HG03342 (cell line): Measurements from ENCODE around the gene CRACR2B.

Experiments
- ATAC-seq: cut with Tn5 transposase; IDR thresholded peaks from one replicate; pipeline ENCODE4 v1.9.1; 2021; ENCODE audit warnings: mild to moderate bottlenecking, moderate library complexity; ENCODE audit not compliant: unreplicated experiment

The CRACR2B gene

GRCh38 chr11:827897-828192 is at the start of gene CRACR2B:
Gene CRACR2B, plus strand, starts transcription at chr11:827919. Its CDS starts 689 bp downstream, at chr11:828608.
- ATAC-seq, result no peak

DNA sequence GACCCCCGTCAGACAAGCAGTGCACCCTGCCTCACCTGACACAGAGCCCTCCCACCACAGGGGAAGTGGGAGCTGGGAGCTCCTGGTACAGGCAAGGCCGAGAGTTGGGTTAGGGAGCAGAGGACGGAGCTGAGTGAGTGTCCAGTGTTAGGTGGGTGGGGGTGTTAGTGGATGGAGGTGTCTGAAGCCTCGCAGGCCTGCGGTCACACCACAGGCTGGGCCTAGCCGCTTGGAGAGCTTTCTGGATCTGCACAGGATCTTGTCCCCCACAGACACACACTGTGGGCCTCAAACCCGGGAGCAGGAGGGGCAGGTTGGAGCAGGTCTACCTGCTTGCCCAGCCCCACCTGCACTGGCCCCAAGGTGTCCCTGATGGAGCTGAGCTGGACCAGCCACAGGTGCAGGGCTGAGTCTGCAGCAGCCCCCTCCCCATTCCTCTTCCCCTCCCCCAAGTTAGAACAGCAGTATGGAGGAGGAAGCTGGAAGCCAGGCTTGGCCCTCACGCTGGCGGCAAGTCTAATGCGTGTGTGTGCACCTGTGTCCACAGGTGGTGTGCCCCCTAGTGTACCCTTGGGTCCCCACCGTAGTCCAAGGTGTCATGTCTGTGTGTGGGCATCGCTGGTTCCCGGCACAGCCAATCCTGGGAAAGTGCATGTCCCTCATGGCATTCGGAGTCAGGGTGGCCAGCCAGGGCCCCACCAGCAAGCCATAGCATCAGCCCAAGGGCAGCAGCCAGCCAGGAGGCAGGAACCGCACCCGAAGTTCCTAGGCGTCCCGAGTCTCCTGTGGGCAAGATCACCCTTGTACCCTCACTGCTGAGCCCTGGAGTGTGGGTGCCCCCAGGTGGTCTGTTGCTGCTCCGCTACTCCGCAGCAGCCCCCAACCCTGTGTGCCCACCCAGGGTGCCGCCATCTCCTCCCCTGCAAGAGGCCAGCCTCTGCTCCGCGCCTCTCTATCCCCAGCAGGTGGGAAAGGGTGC is 48.5 kb upstream of the CRACR2B start:
- no peak for ATAC-seq

DNA sequence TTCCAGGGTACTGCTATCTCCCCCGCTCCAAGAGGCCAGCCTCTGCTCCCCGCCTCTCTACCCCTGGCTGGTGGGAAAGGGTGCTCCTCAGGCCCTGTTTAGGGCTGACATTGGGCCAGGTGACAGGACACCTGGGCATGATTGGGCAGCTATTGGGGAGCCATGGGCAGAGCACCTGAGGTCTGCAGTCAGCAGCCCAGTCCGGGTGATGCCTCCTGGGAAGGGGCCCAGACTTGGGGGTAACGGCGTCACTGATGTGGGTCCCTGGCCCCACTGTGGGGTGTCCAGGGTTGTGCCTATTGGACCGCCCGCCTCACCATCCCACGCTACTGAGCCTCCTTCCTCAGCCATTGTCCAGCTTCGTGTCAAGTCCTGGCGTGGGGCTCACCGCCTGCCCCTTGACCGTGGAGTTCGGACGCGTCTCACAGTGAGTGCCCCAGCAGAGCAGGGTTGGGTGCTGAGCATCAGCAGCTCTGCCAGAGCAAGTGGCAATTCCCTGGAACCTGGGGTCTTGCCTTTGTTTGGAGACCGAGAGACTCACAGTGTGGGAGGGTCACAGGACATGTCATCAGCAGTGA is 47.7 kb upstream of the CRACR2B start:
- no peak for ATAC-seq

- ATAC-seq, result no peak
These were observed 45.2 kb upstream of the CRACR2B start for GRCh38 chr11:782264-783174.

GRCh38 chr11:783581-784015 is 44.1 kb upstream of the CRACR2B start:
- ATAC-seq, result no peak

DNA sequence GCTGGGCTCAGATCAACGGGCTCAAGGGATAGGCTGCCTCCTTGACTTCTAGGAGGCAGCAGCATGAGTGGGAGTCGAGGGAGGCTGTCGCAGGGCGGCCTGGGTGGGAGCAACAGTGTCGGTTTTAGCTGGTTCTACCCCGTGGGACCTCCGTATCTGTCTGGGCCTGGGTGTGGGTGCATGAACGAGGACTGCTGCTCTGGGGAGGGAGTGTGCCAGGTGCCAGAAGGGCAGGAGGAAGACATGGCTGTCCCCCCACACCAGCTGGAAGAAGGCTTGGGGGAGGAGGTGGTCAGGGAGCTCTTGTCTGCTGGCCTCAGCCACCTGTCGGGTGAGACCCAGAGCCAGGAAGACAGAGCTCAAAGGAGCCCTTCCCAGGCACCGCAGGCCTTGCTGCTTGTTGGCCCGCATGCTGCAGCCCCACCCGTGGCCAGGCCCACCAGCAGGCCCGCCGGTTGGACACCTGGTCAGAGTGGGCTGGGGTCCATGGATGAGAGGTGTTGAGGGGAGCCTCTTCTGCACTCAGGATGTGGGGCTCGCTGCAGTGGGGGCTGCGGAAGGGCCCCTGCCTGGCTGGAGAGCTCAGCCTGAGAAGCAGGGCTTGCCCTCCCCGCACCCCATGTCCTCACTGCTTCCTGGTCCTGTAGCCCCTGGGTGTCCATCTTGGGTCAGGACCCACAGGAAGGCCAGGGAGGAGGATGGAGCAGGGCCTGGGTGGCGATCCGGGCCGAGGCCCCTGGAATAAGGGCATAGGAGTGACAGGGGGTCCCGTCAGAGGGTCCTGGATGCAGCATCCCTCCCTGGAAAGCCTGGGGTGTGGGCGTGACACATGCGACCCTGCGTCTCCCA is 41.3 kb upstream of the CRACR2B start:
- ATAC-seq, result no peak

GRCh38 chr11:787084-787675 is 40.5 kb upstream of the CRACR2B start:
- no peak for ATAC-seq

DNA sequence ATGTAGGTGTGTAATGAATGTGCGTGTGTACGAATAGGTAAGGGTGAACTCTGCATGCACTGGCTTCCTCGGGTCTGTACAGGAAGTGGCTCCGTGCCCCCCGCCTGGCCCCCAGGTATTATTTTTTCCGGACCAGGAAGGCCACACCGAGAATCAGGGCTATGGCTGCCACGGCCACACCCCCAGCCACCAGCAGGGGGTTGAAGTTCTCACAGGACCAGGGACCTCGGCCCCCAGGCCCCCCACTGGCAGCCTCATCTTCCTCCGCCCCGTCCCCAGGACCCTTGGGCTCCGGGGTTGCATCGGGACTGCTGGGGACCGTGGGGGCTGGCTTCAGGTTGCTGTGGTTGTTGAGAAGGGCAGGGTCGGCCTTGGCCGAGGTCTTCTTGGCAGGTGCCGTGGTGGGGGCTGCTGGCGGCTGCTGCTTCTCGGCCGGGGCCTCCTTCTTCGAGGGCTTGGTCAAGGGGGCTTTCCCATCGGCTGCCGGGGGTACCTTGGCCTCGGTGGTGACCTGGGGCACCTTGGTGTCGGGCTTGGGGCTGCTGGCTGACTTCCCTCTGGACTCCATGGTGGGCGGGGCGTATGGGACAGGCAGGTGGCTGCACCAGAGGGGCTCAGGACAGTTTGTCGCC is 39.6 kb upstream of the CRACR2B start:
- no peak for ATAC-seq

DNA sequence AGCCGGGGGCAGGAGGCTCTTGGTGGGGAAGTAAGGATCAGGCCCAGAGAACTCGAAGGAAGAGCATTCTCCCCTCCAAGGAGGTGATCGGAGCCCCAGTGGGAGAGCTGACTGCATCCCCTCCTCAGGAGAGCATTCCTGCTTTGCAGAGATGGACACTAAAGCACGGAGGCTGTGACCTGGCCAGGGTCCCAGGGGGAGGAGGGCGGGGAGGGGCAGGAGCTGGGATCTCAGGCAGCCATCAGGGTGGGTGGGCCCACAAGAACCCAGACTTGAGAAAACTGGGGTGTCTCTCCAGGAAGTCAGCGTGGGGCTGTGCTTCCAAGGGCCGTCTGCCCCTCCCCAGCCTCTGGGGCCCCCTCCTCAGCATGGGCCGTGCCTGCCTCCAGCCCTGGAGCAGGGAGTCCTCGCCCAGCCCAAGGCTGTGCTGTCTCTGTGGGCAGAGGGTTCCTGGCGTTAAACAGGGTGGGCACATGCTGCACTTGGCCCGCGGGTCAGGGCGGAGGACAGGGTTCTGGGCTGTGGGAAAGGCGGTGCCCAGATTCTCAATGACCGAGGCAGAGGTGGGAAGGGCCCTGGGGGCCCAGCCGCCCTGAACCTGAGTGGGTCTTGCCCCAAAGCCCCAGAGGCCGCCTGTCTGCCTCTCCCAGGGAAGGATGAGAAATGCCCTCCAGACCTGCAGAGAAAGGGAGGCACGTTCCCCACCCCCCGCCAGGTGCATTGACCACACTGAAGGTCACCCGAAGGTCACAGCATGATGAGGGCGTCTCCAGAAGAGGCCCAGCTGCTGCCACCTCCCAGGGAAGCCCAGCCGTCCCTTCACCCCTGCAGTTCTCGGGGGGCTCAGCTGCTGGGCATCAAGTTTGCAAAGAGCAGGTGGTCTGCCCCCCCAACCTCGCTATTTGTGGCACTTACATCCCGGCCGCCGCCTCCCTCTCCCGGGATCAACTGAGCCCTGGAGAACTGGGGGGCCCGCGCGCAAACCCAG is 38.5 kb upstream of the CRACR2B start:
- ATAC-seq, result no peak

DNA sequence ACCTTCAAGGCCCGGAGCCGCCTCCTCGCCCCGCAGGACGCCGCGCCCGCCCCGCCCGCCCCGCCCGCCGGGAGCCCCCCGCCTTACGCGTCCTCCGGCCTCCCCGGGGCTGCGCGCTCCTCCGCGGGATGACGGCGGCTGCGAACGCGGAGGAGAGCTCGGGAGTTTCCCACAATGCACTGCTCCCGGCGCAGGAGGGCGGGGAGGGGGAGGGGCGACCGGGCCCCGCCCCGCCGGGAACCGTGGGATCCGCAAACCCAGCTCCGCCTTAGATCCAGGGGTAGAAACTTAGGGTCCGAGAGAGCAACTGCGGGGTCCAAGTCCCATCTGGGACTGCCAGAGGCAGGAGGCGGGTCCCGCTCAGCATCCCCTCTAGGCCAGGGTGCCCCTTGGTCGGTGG is 37.8 kb upstream of the CRACR2B start, which contains the start of gene CEND1:
Gene CEND1, minus strand, starts transcription at position 148 of the 400 bp plus-strand sequence. CDS start 1,514 bp downstream, outside the sequence.
- ATAC-seq, result no peak

DNA sequence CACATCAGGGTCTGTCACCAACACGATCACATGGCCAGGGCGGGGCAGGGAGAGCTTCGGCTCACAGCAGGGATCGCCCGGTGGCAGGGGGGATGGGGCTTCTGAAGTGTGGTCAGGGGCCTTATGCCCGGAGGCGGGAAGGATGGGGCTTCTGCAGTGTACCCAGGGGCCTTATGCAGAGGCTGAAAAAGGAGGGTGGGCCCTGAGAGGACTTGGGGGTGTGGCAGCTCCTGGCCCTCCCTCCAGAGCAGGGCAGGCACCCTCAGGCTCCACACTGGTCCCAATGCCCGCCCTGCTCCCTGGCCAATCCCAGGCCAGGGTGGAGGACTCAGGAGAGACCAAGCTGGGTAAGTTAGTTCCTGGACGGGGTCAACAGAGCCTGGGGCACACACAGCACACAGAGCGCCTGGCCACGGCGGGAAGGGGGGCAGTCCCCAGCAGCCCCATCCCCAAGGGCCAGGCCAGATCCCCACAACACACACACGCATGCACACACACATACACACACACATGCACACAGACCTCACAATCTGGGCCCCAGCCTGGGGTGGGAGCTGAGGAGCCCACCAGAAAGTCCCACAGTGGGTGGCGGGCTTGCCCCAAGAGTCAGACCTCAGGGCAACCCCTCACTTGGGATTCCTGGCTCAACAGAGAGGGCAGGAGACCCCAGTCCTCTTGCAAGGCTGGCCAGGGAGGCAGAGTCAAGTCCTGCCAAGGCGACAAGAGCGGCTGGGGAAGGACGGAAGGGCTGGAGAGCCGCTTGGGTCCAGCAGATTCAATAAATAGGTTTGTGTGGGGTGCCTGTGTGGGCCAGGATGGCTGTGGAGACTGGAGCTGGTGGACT is 36.8 kb upstream of the CRACR2B start:
- ATAC-seq, result no peak

DNA sequence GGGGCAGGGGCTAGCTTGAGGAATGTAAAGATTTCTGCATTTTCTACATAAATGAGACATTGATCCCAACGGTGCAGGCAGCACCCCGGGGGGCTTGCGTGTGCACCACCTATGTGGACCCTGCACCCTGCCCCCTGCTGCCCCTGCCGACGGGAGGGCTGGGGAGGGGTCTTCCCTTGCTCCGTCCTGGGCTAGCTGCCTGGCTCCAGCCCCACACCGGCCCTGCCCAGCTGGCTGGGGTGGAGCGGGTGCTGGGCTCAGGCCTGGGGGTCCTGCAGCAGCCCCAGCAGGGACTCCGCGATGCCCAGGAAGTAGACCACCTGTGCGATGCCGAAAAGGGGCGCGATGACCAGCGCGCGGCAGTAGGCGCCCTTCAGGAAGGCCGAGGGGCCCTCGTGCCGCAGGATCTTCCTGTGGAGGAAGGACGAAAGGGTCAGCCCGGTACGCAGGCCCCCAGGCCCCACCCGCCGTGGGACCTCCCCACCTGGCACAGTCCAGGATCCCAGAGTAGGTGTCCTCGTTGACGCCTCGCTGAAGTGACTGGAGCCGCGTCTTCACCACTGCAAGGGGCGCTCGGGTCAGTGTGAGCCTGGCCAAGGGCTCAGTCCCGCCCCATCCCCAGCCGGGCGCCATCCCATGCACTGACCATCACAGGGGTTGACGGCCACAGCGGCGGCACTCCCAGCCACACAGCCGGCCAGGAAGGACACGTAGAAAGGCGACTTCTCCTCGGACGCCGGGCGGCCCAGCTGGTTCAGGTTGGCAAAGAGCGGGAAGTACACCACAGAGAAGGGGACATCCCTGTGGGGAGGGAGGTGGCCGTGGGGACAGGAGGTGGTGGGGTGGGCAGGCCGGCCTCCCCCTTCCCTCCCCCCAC is 35.8 kb upstream of the CRACR2B start:
- no peak for ATAC-seq

DNA sequence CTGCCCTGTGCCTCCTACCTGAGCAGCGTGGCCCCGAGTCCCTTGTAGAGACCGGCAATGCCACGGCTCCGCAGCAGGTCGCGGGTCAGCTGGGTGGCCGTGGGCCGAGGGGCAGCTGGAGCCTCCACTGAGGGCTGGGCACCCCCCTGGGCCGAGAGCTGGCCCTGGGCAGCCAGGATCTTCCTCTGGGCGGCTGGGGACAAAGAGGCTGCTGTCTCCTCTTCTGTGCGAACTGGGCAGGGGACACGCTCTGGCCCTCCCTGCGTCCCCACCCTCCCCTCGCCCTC is 35.2 kb upstream of the CRACR2B start:
- ATAC-seq, result no peak

DNA sequence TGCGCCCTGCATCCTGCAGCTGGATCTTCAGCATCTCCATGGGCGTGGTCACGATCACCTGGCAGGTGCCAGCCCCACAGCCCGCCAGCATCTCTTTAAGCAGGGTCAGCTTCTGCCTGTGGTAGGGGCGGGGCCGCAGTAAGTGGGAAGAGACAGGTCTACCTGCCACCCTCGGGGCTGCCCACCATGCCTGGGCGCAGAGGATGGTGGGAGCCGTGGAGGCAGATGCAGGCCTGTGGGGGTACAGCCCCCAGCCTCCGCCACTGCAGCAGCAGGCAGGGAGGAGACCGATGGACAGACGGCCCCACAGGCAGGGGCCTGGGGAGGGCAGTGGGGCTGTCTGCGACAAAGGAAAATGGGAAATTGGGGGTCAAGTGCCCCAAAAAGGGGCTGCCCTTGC is 34.8 kb upstream of the CRACR2B start:
- no peak for ATAC-seq

- no peak for ATAC-seq
These were observed 34.2 kb upstream of the CRACR2B start for GRCh38 chr11:793556-793955.

- ATAC-seq, result no peak
These were observed 33.5 kb upstream of the CRACR2B start for GRCh38 chr11:794013-794765.
